ENCODE data around the gene LYPD6.

Gene LYPD6

GRCh38 chr2:149446748-149447147 lies 116.4 kb downstream of the LYPD6 start:
- H3K9ac ChIP-seq (ENCODE audit: low read length): no peak overlapping the region
- H3K27ac ChIP-seq (ENCODE audit: low read depth, low read length): no peak overlapping the region
- H3K36me3 ChIP-seq (ENCODE audit: control insufficient read depth, insufficient read depth, low read length): no peaks in the 10 kb centered on the region
- H3K4me3 ChIP-seq (ENCODE audit: low read length): no peak overlapping the region
- H3K27me3 ChIP-seq (ENCODE audit: control insufficient read depth, insufficient read depth, low read length): no peaks in the 10 kb centered on the region
- no peaks in the 10 kb centered on the region for H3K4me1 ChIP-seq (ENCODE audit: control insufficient read depth, insufficient read depth, low read length)

- H3K27me3 ChIP-seq (ENCODE audit: control insufficient read depth, insufficient read depth, low read length): no peaks in the 10 kb centered on the region
- H3K36me3 ChIP-seq (ENCODE audit: control insufficient read depth, insufficient read depth, low read length): no peaks in the 10 kb centered on the region
- H3K9ac ChIP-seq (ENCODE audit: low read length): no peak overlapping the region
- no peak overlapping the region for H3K27ac ChIP-seq (ENCODE audit: low read depth, low read length)
- no peak overlapping the region for H3K4me3 ChIP-seq (ENCODE audit: low read length)
- H3K4me1 ChIP-seq (ENCODE audit: control insufficient read depth, insufficient read depth, low read length): no peaks in the 10 kb centered on the region
Observed at GRCh38 chr2:149448315-149448714, 117.9 kb downstream of the LYPD6 start.

GRCh38 chr2:149449017-149449416 lies 118.6 kb downstream of the LYPD6 start:
- H3K4me3 ChIP-seq (ENCODE audit: low read length): no peak overlapping the region
- H3K36me3 ChIP-seq (ENCODE audit: control insufficient read depth, insufficient read depth, low read length): no peaks in the 10 kb centered on the region
- H3K9ac ChIP-seq (ENCODE audit: low read length): no peak overlapping the region
- H3K27me3 ChIP-seq (ENCODE audit: control insufficient read depth, insufficient read depth, low read length): no peaks in the 10 kb centered on the region
- H3K27ac ChIP-seq (ENCODE audit: low read depth, low read length): no peak overlapping the region
- no peaks in the 10 kb centered on the region for H3K4me1 ChIP-seq (ENCODE audit: control insufficient read depth, insufficient read depth, low read length)

GRCh38 chr2:149451417-149452165 lies 121.2 kb downstream of the LYPD6 start:
- no peak overlapping the region for H3K9ac ChIP-seq (ENCODE audit: low read length)
- no peaks in the 10 kb centered on the region for H3K4me1 ChIP-seq (ENCODE audit: control insufficient read depth, insufficient read depth, low read length)
- no peaks in the 10 kb centered on the region for H3K36me3 ChIP-seq (ENCODE audit: control insufficient read depth, insufficient read depth, low read length)
- H3K4me3 ChIP-seq (ENCODE audit: low read length): no peak overlapping the region
- H3K27me3 ChIP-seq (ENCODE audit: control insufficient read depth, insufficient read depth, low read length): no peaks in the 10 kb centered on the region
- H3K27ac ChIP-seq (ENCODE audit: low read depth, low read length): no peak overlapping the region

- Histone ChIP-seq H3K36me3 (ENCODE audit: control insufficient read depth, insufficient read depth, low read length) (no peaks in the 10 kb centered on the region), H3K4me3 (ENCODE audit: low read length) (no peak overlapping the region), H3K27ac (ENCODE audit: low read depth, low read length) (no peak overlapping the region), H3K9ac (ENCODE audit: low read length) (no peak overlapping the region), H3K4me1 (ENCODE audit: control insufficient read depth, insufficient read depth, low read length) (no peaks in the 10 kb centered on the region), H3K27me3 (ENCODE audit: control insufficient read depth, insufficient read depth, low read length) (no peaks in the 10 kb centered on the region)
Observed at GRCh38 chr2:149456285-149456684, 125.9 kb downstream of the LYPD6 start.

- H3K9ac ChIP-seq (ENCODE audit: low read length): no peak overlapping the region
Observed at GRCh38 chr2:149458502-149458901, 128.1 kb downstream of the LYPD6 start.

GRCh38 chr2:149463328-149464002 lies 133.1 kb downstream of the LYPD6 start:
- Histone ChIP-seq H3K9ac (ENCODE audit: low read length) (no peak overlapping the region), H3K27me3 (ENCODE audit: control insufficient read depth, insufficient read depth, low read length) (no peaks in the 10 kb centered on the region), H3K4me1 (ENCODE audit: control insufficient read depth, insufficient read depth, low read length) (no peaks in the 10 kb centered on the region), H3K4me3 (ENCODE audit: low read length) (no peak overlapping the region), H3K36me3 (ENCODE audit: control insufficient read depth, insufficient read depth, low read length) (no peaks in the 10 kb centered on the region), H3K27ac (ENCODE audit: low read depth, low read length) (no peak overlapping the region)

More at GRCh38 chr2:149458502-149458901, 128.1 kb downstream of the LYPD6 start:
- H3K4me3 ChIP-seq (ENCODE audit: low read length): no peak overlapping the region
- no peaks in the 10 kb centered on the region for H3K4me1 ChIP-seq (ENCODE audit: control insufficient read depth, insufficient read depth, low read length)
- H3K27ac ChIP-seq (ENCODE audit: low read depth, low read length): no peak overlapping the region
- no peaks in the 10 kb centered on the region for H3K27me3 ChIP-seq (ENCODE audit: control insufficient read depth, insufficient read depth, low read length)
- no peaks in the 10 kb centered on the region for H3K36me3 ChIP-seq (ENCODE audit: control insufficient read depth, insufficient read depth, low read length)

- H3K4me3 ChIP-seq (ENCODE audit: low read length): no peak overlapping the region
- no peaks in the 10 kb centered on the region for H3K27me3 ChIP-seq (ENCODE audit: control insufficient read depth, insufficient read depth, low read length)
- no peaks in the 10 kb centered on the region for H3K36me3 ChIP-seq (ENCODE audit: control insufficient read depth, insufficient read depth, low read length)
- H3K9ac ChIP-seq (ENCODE audit: low read length): no peak overlapping the region
- H3K27ac ChIP-seq (ENCODE audit: low read depth, low read length): no peak overlapping the region
- H3K4me1 ChIP-seq (ENCODE audit: control insufficient read depth, insufficient read depth, low read length): no peaks in the 10 kb centered on the region
Observed at GRCh38 chr2:149464396-149464795, 134.0 kb downstream of the LYPD6 start.

GRCh38 chr2:149465873-149466272 lies 135.5 kb downstream of the LYPD6 start:
- H3K27me3 ChIP-seq (ENCODE audit: control insufficient read depth, insufficient read depth, low read length): no peaks in the 10 kb centered on the region
- H3K4me3 ChIP-seq (ENCODE audit: low read length): no peak overlapping the region
- H3K4me1 ChIP-seq (ENCODE audit: control insufficient read depth, insufficient read depth, low read length): no peaks in the 10 kb centered on the region
- H3K27ac ChIP-seq (ENCODE audit: low read depth, low read length): no peak overlapping the region
- H3K36me3 ChIP-seq (ENCODE audit: control insufficient read depth, insufficient read depth, low read length): no peaks in the 10 kb centered on the region
- no peak overlapping the region for H3K9ac ChIP-seq (ENCODE audit: low read length)

GRCh38 chr2:149466635-149467034 lies 136.2 kb downstream of the LYPD6 start:
- Histone ChIP-seq H3K4me1 (ENCODE audit: control insufficient read depth, insufficient read depth, low read length) (no peaks in the 10 kb centered on the region), H3K9ac (ENCODE audit: low read length) (no peak overlapping the region), H3K27me3 (ENCODE audit: control insufficient read depth, insufficient read depth, low read length) (no peaks in the 10 kb centered on the region), H3K36me3 (ENCODE audit: control insufficient read depth, insufficient read depth, low read length) (no peaks in the 10 kb centered on the region), H3K4me3 (ENCODE audit: low read length) (no peak overlapping the region), H3K27ac (ENCODE audit: low read depth, low read length) (no peak overlapping the region)

- Histone ChIP-seq H3K4me1 (ENCODE audit: control insufficient read depth, insufficient read depth, low read length) (no peaks in the 10 kb centered on the region), H3K4me3 (ENCODE audit: low read length) (no peak overlapping the region), H3K9ac (ENCODE audit: low read length) (no peak overlapping the region), H3K36me3 (ENCODE audit: control insufficient read depth, insufficient read depth, low read length) (no peaks in the 10 kb centered on the region), H3K27me3 (ENCODE audit: control insufficient read depth, insufficient read depth, low read length) (no peaks in the 10 kb centered on the region), H3K27ac (ENCODE audit: low read depth, low read length) (no peak overlapping the region)
Observed at GRCh38 chr2:149467436-149467835, 137.0 kb downstream of the LYPD6 start.

- H3K27me3 ChIP-seq (ENCODE audit: control insufficient read depth, insufficient read depth, low read length): no peaks in the 10 kb centered on the region
Observed at GRCh38 chr2:149468636-149469035, 138.2 kb downstream of the LYPD6 start.

GRCh38 chr2:149470046-149470445 lies 139.7 kb downstream of the LYPD6 start:
- H3K9ac ChIP-seq (ENCODE audit: low read length): no peak overlapping the region
- H3K4me1 ChIP-seq (ENCODE audit: control insufficient read depth, insufficient read depth, low read length): no peaks in the 10 kb centered on the region
- H3K27ac ChIP-seq (ENCODE audit: low read depth, low read length): no peak overlapping the region
- H3K27me3 ChIP-seq (ENCODE audit: control insufficient read depth, insufficient read depth, low read length): no peaks in the 10 kb centered on the region
- no peaks in the 10 kb centered on the region for H3K36me3 ChIP-seq (ENCODE audit: control insufficient read depth, insufficient read depth, low read length)
- H3K4me3 ChIP-seq (ENCODE audit: low read length): no peak overlapping the region

More at GRCh38 chr2:149468636-149469035, 138.2 kb downstream of the LYPD6 start:
- Histone ChIP-seq H3K27ac (ENCODE audit: low read depth, low read length) (no peak overlapping the region), H3K9ac (ENCODE audit: low read length) (no peak overlapping the region), H3K36me3 (ENCODE audit: control insufficient read depth, insufficient read depth, low read length) (no peaks in the 10 kb centered on the region), H3K4me1 (ENCODE audit: control insufficient read depth, insufficient read depth, low read length) (no peaks in the 10 kb centered on the region), H3K4me3 (ENCODE audit: low read length) (no peak overlapping the region)

Measured in rectal smooth muscle tissue (tissue), 1 donor.